ENCODE measurements around the gene SLC23A3.

The SLC23A3 gene, protein sequence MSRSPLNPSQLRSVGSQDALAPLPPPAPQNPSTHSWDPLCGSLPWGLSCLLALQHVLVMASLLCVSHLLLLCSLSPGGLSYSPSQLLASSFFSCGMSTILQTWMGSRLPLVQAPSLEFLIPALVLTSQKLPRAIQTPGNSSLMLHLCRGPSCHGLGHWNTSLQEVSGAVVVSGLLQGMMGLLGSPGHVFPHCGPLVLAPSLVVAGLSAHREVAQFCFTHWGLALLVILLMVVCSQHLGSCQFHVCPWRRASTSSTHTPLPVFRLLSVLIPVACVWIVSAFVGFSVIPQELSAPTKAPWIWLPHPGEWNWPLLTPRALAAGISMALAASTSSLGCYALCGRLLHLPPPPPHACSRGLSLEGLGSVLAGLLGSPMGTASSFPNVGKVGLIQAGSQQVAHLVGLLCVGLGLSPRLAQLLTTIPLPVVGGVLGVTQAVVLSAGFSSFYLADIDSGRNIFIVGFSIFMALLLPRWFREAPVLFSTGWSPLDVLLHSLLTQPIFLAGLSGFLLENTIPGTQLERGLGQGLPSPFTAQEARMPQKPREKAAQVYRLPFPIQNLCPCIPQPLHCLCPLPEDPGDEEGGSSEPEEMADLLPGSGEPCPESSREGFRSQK

GRCh38 chr2:219169930-219170654 lies at the start of gene SLC23A3:
Gene SLC23A3 (minus strand): TSS chr2:219170029. CDS start chr2:219169984, 45 bp downstream.
- DNase-seq (ENCODE audit: low read depth) = no peak

DNA sequence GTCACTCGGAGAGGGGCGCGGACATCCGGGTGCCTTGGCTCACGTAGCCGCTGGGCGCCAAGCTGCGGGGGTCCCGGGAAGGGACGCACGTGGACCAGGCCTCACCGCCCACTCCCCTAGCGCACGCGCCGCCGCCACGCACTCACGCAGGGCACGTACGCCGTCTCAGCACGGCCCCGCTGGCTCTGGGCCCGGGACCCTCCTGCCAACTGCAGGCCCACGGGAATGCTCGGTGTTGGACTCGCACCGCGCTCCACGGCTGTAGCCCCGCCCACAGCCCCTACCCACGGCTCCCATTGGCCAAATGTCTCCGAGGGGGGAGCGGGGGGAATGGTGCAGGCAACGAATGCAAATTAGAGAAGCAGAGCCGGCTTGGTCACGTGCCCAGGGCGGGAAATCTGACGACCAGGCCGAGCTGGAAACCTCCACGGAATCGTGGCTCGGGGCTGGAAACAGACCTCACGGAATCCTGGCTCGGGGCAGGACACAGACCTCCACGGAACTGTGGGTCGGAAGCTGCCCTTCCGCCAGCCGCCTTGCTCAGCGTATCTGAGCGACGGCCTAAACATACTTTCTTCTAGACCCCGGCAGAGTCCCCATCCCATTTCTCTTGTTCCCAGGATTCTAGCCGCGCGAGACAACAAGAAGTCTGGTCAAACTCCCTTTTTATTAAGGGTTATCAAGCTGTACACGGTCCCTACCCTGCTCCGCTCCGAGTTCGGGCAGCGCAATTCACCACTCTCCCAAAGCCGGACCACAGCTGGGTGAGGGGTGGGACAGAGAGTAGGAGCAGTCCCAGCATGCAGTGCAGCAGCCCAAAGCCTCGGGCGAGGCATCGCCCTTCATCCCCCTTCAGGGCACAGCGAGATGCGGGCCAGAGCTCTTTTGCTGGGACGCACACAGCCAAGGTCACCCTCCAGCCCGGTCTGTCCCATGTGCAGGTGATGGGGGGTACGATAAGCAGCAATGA lies 49.2 kb upstream of the SLC23A3 start, which contains the start of gene ABCB6:
Gene ABCB6 (minus strand): TSS at position 227 of the 970 bp plus-strand sequence. CDS start 285 bp downstream, outside the sequence.
- DNase-seq (ENCODE audit: low read depth) = peak; percentile 87

DNA sequence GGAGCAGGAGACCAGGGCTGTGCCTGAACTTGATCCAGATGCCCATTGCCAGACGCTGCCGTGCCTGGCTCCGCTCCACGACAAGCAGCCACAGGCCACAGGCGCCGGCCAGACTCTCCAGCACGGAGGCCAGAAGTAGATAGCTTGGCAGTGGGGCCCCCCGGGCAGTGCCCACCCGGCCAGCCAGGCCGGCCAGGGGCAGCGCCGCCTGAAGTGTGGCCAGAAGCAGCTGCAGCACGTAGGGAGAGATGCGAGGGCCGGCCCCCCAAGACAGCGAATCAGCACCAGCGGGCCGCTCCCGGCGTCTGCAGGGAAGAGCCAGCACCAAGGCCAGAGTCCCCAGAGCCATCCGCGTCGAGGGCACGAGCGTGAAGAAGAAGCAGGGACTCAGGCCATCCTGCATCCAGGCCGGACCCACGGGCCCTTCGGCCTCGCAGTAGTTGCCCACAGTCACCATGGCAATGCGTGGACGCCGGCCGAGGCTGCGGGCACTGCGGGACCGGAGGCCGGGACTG lies 48.4 kb upstream of the SLC23A3 start:
- DNase-seq (ENCODE audit: low read depth) = no peak

GRCh38 chr2:219216535-219216915 lies 46.7 kb upstream of the SLC23A3 start:
- DNase-seq (ENCODE audit: low read depth) = no peak

DNA sequence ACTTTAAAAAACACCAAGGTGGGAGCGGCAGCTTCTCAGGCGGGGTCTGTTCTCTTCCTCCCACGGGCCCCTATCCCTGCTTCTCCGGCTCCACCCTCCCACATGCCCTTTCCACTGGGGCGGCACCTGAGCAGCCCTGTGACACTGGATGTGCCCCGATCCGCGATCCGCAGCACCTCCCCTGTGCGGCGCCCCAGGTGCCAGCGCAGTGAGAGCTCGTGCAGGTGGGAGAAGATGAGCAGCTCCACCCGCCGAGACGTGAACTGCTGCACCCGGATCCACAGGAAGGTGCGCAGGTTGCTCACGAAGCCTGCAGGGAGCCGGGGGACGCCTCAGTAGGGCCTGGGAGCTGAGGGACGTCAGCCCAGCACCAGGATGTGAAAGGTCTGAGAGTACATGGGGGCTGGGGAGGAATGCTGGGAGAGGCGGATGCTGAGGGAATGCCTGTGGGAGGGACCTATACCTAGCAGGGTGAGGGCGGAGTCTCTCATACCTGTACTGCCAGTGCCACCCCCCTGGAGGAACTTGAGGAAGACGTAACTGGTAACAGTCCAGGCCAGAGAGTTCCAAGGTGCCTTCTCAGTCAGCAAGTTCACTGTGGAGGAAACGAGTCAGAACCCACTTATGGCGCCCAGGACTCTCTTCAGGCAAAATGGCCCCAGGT lies 46.2 kb upstream of the SLC23A3 start:
- DNase-seq (ENCODE audit: low read depth) = no peak

DNA sequence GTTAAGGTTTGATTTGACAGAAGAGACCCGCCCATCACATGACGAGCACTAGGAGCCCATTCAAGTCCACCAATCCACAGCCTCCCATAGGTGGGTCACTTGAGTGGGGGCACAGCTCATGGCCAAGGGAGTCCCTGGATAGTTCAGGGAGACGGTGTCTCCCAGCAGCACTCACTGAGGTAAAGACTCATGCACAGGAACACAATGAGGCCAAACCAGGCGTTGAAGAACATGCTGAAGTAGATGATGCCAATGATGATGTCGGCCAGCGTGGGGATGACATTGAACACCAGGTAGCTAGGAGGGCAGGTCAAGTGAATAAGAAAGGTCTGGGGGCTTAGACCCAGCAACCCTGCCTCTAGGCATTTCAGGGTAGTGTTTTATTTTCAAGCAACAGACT lies 45.0 kb upstream of the SLC23A3 start:
- DNase-seq (ENCODE audit: low read depth) = no peak

- no peak for DNase-seq (ENCODE audit: low read depth)
Measured at GRCh38 chr2:219214141-219214540, 44.3 kb upstream of the SLC23A3 start.

DNA sequence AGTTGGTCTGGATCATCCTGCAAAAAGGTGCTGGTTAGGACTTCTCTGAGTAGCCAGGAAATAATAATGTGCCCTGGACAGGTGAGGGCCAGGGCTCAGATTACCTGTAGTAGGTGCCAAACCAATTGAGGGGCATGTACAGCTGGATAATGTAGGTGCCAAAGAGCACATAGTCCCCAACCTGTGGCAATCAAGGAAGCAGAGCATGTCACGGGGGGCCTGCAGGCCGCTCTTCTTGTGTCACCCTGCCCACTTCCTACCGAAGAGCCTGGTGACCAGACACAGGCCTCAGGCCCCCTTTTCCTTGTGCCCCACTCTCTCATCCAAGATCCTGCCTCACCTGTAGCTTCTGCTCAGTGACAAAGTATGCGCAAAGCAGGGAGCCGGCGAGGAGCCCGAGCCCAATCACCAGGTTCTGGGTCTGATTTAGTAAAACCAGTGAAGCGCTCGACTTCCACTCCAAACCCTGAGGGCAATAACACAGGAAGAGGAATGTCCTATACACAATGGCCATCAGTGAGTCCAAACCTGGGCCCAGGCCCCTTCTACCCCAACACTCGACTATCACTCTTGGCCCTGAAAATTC lies 43.8 kb upstream of the SLC23A3 start:
- DNase-seq (ENCODE audit: low read depth) = no peak

- no peak for DNase-seq (ENCODE audit: low read depth)
Measured at GRCh38 chr2:219213026-219213415, 43.2 kb upstream of the SLC23A3 start.

GRCh38 chr2:219210886-219211362 lies 41.1 kb upstream of the SLC23A3 start:
- DNase-seq (ENCODE audit: low read depth) = no peak

DNA sequence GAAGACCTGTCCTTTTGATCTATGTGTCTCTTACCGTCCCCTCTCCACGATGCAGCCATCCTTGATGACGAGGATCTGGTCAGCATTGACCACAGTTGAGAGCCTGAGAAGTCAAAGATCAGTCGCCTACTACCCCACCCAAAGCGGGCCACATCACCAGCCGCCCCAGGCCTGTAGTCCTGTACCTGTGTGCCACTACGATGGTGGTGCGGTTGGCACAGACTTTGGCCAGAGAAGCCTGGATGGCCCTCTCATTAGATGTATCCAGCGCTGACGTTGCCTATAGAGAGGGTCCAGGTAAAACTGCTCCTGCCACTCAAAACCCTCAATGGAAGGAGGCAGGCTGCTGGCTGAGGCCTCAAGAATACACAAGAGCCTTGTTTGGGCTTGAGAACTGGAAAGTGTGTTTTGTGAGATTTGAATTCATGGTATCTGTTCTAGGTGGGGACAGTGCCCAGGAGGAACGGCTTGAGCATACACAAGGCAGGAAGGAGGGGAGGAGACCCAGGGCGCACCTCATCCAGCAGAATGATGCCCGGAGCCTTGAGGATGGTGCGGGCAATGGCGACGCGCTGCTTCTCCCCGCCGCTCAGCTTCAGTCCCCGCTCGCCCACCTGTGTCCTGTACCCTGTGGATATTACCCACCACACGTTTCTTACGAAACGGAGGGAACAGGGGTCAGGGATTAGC lies 40.5 kb upstream of the SLC23A3 start:
- DNase-seq (ENCODE audit: low read depth) = no peak

DNA sequence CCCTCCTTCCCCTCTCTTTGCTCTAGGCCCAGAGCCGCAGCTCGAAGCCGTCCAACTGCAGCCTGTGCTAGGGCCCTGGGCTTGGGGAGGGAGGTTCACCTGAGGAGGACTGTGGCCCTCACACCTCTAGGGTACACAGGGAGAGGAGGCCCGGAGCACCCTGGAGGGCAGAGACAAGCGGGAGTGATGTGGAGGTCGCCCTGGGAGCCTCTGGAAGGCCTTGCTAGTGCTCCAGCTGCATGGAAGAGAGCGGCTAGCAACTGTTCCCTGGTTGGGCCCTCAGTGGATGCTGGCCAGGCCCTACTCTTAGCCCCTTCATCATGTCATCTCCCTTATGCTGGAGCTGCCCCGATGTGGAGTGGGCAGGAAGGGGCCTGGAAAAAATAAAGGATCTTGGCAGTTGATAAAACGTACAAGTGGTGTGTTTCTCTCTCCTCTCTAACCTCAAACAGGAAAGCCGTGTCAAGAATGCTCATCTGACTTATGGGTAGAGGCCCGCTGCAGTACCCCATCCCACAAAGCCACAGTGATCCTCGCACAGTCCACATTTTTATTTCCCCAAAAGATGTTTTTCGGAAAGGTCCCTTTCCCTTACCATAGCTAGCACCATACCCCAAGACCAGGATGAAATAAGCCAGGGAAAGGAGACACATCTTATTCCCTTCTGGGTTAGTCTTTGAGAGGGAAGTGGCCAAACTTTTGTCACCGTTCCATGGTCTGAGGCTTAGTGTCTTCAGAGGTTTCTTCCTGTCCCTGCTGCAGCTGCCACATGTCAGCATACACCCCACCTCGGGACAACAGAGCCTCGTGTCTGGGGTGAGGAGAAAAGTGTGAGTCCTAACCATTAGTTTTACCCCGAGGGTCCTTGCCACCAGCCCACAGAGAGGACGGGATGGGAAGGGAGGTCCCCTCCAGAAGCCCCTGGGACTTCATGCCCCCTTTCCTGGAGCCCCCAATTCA lies 39.7 kb upstream of the SLC23A3 start:
- no peak for DNase-seq (ENCODE audit: low read depth)

- no peak for DNase-seq (ENCODE audit: low read depth)
Measured at GRCh38 chr2:219207884-219208740, 38.3 kb upstream of the SLC23A3 start.

DNA sequence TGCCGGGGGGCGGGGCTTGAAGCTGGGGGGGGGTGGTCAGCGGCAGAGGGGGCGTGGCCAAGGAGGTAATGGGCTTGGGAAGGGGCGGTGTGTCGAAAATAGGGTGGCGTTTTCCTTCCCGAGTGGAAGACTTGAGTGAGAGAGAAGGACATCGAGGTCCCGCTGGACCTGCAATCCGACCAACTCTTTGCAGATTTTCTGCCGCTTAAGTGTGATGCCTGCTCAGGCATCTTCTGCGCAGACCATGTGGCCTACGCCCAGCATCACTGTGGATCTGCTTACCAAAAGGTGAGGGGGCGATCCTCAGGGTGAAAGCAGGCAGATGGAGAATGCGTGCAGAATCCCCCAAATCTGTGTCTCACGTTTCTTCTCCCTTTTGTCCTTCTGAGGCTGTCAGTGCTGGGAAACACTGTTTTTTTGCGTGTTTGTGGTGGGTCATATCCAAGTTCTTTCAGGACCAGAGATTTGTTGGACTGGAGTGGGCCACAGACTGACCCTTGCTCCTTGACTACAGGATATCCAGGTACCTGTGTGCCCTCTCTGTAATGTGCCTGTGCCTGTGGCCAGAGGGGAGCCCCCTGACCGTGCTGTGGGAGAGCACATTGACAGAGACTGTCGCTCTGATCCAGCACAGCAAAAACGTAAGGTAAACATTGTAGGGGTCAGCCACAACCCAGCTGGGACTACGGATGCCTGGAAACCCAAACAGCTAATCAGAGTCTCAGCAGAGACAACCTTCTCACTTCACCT lies 37.5 kb upstream of the SLC23A3 start:
- DNase-seq (ENCODE audit: low read depth) = no peak

- DNase-seq (ENCODE audit: low read depth) = peak; percentile 92
Measured at GRCh38 chr2:219206328-219207133, 36.7 kb upstream of the SLC23A3 start, which contains the start of gene ZFAND2B. Gene ZFAND2B (plus strand): TSS chr2:219206782. CDS start chr2:219206988, 206 bp downstream.

DNA sequence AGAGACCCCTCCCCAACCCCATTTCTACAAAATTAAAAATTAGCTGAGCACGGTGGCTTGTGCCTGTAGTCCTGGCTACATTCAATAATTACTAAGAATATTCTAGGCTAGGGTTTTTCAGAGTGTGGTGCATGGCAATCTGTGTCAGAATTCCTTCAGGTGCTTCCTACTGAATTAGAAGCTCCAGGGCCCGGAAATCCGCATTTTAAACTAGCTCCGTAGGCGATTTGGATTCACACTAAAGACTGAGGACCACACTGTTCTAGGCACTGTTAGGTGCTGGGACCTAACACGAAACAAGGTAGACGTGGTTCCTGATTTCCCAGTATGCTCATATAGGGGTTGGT lies 36.1 kb upstream of the SLC23A3 start:
- no peak for DNase-seq (ENCODE audit: low read depth)

Measured in stimulated activated CD4-positive, alpha-beta T cell treated with anti-CD3 and anti-CD28 coated beads, Interleukin-2, amount 100 ng/mL, for 4 hours (primary cell).